ENCODE measurements around the gene PABPC1L.

The PABPC1L gene

DNA sequence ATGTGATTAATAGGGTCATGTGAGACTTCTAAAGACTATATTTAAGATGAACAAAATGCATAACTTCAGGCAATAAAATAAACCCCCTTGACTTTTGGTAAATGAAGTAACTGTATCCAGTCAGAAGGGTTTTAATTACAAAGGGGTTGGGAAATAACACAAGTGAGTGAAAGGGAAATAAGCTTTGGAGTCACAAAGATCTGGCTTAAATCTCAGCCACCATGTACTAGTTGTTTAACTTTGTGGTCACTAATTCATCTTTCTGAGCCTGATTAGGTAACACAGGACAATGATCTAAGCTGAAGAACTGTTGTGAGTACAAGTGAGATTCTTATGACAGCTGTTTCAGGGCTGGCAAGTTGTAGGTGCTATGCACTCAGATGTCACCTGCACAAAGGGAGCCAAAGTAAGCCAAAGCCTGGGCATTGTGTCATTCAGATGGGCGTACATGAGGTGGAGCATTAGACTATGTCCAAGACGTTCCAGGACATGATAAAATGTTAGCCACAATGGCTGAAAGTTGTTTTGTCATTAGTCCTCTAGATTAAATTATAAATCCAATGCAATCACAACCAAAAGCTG is 36.5 kb downstream of the PABPC1L start:
- Histone ChIP-seq H2BK120ac (ENCODE audit: low read depth, low read length) (no peak overlapping the region), H4K8ac (ENCODE audit: low read depth, low read length) (no peak overlapping the region), H3K4me1 (ENCODE audit: control insufficient read depth in 2 of 2, insufficient read depth in 1 of 2, low read depth in 1 of 2, low read length in 2 of 2) (no peaks in the 10 kb centered on the region), H3K4ac (ENCODE audit: low read length) (no peak overlapping the region), H3K14ac (ENCODE audit: low read length) (no peak overlapping the region), H2AK5ac (ENCODE audit: low read depth, low read length) (no peak overlapping the region), H3K18ac (ENCODE audit: low read length) (no peak overlapping the region), H2BK15ac (ENCODE audit: low read length) (no peak overlapping the region), H3K36me3 (replicated peaks in 1 of 2; ENCODE audit: control insufficient read depth in 2 of 2, insufficient read depth in 2 of 2, low read length in 2 of 2) (peaks cover 47 to 98% of the 10 kb centered on the region in 2 donors), H2BK5ac (ENCODE audit: low read length) (no peak overlapping the region), H3K9me3 (replicated peaks in 1 of 2; ENCODE audit: control insufficient read depth in 2 of 2, insufficient read depth in 1 of 2, low read depth in 1 of 2, low read length in 2 of 2) (no peaks in the 10 kb centered on the region), H2AFZ (ENCODE audit: low read length) (no peak overlapping the region), H3K27ac (replicated peaks; ENCODE audit: low read length) (no peak overlapping the region), H3K9ac (ENCODE audit: low read depth, low read length, poor library complexity) (no peak overlapping the region), H2BK12ac (ENCODE audit: low read length) (no peak overlapping the region), H3K23ac (ENCODE audit: low read depth, low read length, poor library complexity) (no peak overlapping the region), H3K27me3 (ENCODE audit: control insufficient read depth in 3 of 3, insufficient read depth in 3 of 3, low read depth in 1 of 3, low read length in 3 of 3) (no peaks in the 10 kb centered on the region), H3K79me1 (ENCODE audit: low read depth, low read length) (no peaks in the 10 kb centered on the region), H4K91ac (ENCODE audit: low read depth, low read length, poor library complexity) (no peak overlapping the region), H3K4me2 (ENCODE audit: insufficient read depth, low read length, poor library complexity, severe bottlenecking) (no peak overlapping the region), H3K4me3 (ENCODE audit: low read length in 2 of 2) (no peak overlapping the region)
- DNase-seq (ENCODE audit: low spot score), result no peak
- no CpG with 5 or more reads among the region's 2 CpGs for WGBS, 2 donors (ENCODE audit: extremely low coverage in 2 of 2, insufficient read length in 2 of 2, insufficient replicate concordance in 1 of 2)

DNA sequence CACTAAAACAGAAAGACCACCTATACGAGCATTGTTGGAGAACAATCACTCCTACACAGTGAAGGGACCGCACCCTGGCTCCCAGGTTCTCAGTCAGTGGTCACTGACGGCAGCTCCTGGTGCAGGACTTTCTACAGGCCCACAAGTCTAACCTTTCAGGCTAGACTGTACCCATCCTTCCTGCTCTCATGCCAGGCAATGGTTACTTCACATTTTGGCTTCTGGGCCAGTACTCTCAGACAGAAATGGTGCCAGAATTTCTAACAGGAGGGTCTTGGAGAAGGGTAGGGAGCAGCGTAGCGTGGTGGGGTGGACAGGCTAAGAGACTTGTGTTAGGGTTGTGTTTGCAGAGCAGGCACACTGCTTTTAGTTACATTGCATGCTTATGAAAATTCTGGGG is 38.2 kb downstream of the PABPC1L start:
- no peak overlapping the region for H3K4ac ChIP-seq (ENCODE audit: low read length)
- H3K9me3 ChIP-seq (replicated peaks in 1 of 2; ENCODE audit: control insufficient read depth in 2 of 2, insufficient read depth in 1 of 2, low read depth in 1 of 2, low read length in 2 of 2), result no peaks in the 10 kb centered on the region
- H3K23ac ChIP-seq (ENCODE audit: low read depth, low read length, poor library complexity), result no peak overlapping the region
- H4K91ac ChIP-seq (ENCODE audit: low read depth, low read length, poor library complexity), result no peak overlapping the region
- no CpG with 5 or more reads among the region's 5 CpGs for WGBS, 2 donors (ENCODE audit: extremely low coverage in 2 of 2, insufficient read length in 2 of 2, insufficient replicate concordance in 1 of 2)
- H3K4me3 ChIP-seq (ENCODE audit: low read length in 2 of 2), result no peak overlapping the region
- no peak overlapping the region for H3K27ac ChIP-seq (replicated peaks; ENCODE audit: low read length)
- no peak overlapping the region for H2BK15ac ChIP-seq (ENCODE audit: low read length)
- no peak overlapping the region for H4K8ac ChIP-seq (ENCODE audit: low read depth, low read length)
- no peak overlapping the region for H2AFZ ChIP-seq (ENCODE audit: low read length)
- no peak overlapping the region for H2AK5ac ChIP-seq (ENCODE audit: low read depth, low read length)
- H3K4me1 ChIP-seq (ENCODE audit: control insufficient read depth in 2 of 2, insufficient read depth in 1 of 2, low read depth in 1 of 2, low read length in 2 of 2), result no peaks in the 10 kb centered on the region
- H3K27me3 ChIP-seq (ENCODE audit: control insufficient read depth in 3 of 3, insufficient read depth in 3 of 3, low read depth in 1 of 3, low read length in 3 of 3), result no peaks in the 10 kb centered on the region
- no peak overlapping the region for H2BK12ac ChIP-seq (ENCODE audit: low read length)
- H2BK5ac ChIP-seq (ENCODE audit: low read length), result no peak overlapping the region
- H3K18ac ChIP-seq (ENCODE audit: low read length), result no peak overlapping the region
- H3K79me1 ChIP-seq (ENCODE audit: low read depth, low read length), result no peaks in the 10 kb centered on the region
- H3K36me3 ChIP-seq (replicated peaks in 1 of 2; ENCODE audit: control insufficient read depth in 2 of 2, insufficient read depth in 2 of 2, low read length in 2 of 2), result peaks cover 42 to 98% of the 10 kb centered on the region in 2 donors
- no peak overlapping the region for H3K14ac ChIP-seq (ENCODE audit: low read length)
- H2BK120ac ChIP-seq (ENCODE audit: low read depth, low read length), result no peak overlapping the region
- H3K4me2 ChIP-seq (ENCODE audit: insufficient read depth, low read length, poor library complexity, severe bottlenecking), result no peak overlapping the region
- H3K9ac ChIP-seq (ENCODE audit: low read depth, low read length, poor library complexity), result no peak overlapping the region
- DNase-seq (ENCODE audit: low spot score), result no peak

DNA sequence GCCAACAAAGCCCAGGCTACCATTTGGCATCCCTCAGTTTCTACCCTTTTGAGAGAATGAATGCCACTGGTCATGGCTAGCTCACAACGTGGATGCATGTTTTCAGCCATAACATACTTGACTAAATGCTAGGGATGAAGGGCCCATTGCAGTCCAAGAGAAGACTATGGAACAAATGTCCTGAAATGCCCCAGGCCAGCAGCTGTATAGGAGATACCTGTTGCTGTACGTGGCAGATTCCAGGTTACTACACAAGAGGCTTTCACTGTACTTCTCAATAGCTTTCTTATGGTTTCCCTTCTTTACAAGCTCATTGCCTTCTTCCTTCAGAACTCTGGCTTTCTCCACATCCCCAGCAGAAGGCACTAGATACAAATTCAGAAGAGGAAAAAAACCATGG is 38.7 kb downstream of the PABPC1L start:
- WGBS, 2 donors (ENCODE audit: extremely low coverage in 2 of 2, insufficient read length in 2 of 2, insufficient replicate concordance in 1 of 2), result no CpG with 5 or more reads among the region's 2 CpGs
- no peaks in the 10 kb centered on the region for H3K9me3 ChIP-seq (replicated peaks in 1 of 2; ENCODE audit: control insufficient read depth in 2 of 2, insufficient read depth in 1 of 2, low read depth in 1 of 2, low read length in 2 of 2)
- no peak overlapping the region for H3K18ac ChIP-seq (ENCODE audit: low read length)
- H2BK5ac ChIP-seq (ENCODE audit: low read length), result no peak overlapping the region
- no peak overlapping the region for H3K9ac ChIP-seq (ENCODE audit: low read depth, low read length, poor library complexity)
- no peaks in the 10 kb centered on the region for H3K79me1 ChIP-seq (ENCODE audit: low read depth, low read length)
- no peaks in the 10 kb centered on the region for H3K4me1 ChIP-seq (ENCODE audit: control insufficient read depth in 2 of 2, insufficient read depth in 1 of 2, low read depth in 1 of 2, low read length in 2 of 2)
- no peak overlapping the region for H2AK5ac ChIP-seq (ENCODE audit: low read depth, low read length)
- peaks cover 42 to 98% of the 10 kb centered on the region in 2 donors for H3K36me3 ChIP-seq (replicated peaks in 1 of 2; ENCODE audit: control insufficient read depth in 2 of 2, insufficient read depth in 2 of 2, low read length in 2 of 2)
- H3K4ac ChIP-seq (ENCODE audit: low read length), result no peak overlapping the region
- H3K4me2 ChIP-seq (ENCODE audit: insufficient read depth, low read length, poor library complexity, severe bottlenecking), result no peak overlapping the region
- no peak overlapping the region for H3K23ac ChIP-seq (ENCODE audit: low read depth, low read length, poor library complexity)
- no peak for DNase-seq (ENCODE audit: low spot score)
- no peak overlapping the region for H3K27ac ChIP-seq (replicated peaks; ENCODE audit: low read length)
- no peak overlapping the region for H2BK120ac ChIP-seq (ENCODE audit: low read depth, low read length)
- no peaks in the 10 kb centered on the region for H3K27me3 ChIP-seq (ENCODE audit: control insufficient read depth in 3 of 3, insufficient read depth in 3 of 3, low read depth in 1 of 3, low read length in 3 of 3)
- H2BK12ac ChIP-seq (ENCODE audit: low read length), result no peak overlapping the region
- no peak overlapping the region for H2AFZ ChIP-seq (ENCODE audit: low read length)
- H3K14ac ChIP-seq (ENCODE audit: low read length), result no peak overlapping the region
- H4K8ac ChIP-seq (ENCODE audit: low read depth, low read length), result no peak overlapping the region
- no peak overlapping the region for H3K4me3 ChIP-seq (ENCODE audit: low read length in 2 of 2)
- no peak overlapping the region for H2BK15ac ChIP-seq (ENCODE audit: low read length)
- no peak overlapping the region for H4K91ac ChIP-seq (ENCODE audit: low read depth, low read length, poor library complexity)

DNA sequence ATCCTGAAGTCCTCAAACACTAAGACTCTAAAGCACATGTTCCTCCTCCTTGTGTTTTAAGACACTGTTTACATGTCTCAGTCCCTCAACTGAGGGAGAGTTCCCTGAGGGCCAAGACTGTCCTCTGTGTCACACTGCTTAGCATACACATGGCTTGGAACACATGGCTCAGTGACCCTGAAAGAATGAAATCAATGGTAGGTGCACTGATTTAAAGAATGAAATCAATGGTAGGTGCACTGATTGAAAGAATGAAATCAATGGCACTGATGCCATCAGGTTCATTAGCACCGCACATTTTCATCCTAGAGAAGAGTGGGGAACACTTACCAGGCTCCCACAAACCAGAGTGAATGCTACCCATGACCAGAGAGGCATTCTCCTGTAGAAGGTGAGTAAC is 40.5 kb downstream of the PABPC1L start:
- Histone ChIP-seq H3K36me3 (replicated peaks in 1 of 2; ENCODE audit: control insufficient read depth in 2 of 2, insufficient read depth in 2 of 2, low read length in 2 of 2) (peaks cover 52 to 98% of the 10 kb centered on the region in 2 donors), H2BK120ac (ENCODE audit: low read depth, low read length) (no peak overlapping the region), H4K8ac (ENCODE audit: low read depth, low read length) (no peak overlapping the region), H2BK5ac (ENCODE audit: low read length) (no peak overlapping the region), H3K4me1 (ENCODE audit: control insufficient read depth in 2 of 2, insufficient read depth in 1 of 2, low read depth in 1 of 2, low read length in 2 of 2) (no peaks in the 10 kb centered on the region), H3K4me3 (ENCODE audit: low read length in 2 of 2) (no peak overlapping the region), H3K9ac (ENCODE audit: low read depth, low read length, poor library complexity) (no peak overlapping the region), H3K14ac (ENCODE audit: low read length) (no peak overlapping the region), H2BK15ac (ENCODE audit: low read length) (no peak overlapping the region), H2AK5ac (ENCODE audit: low read depth, low read length) (no peak overlapping the region), H3K18ac (ENCODE audit: low read length) (no peak overlapping the region), H3K23ac (ENCODE audit: low read depth, low read length, poor library complexity) (no peak overlapping the region), H2AFZ (ENCODE audit: low read length) (no peak overlapping the region), H3K4ac (ENCODE audit: low read length) (no peak overlapping the region), H3K4me2 (ENCODE audit: insufficient read depth, low read length, poor library complexity, severe bottlenecking) (no peak overlapping the region), H3K27me3 (ENCODE audit: control insufficient read depth in 3 of 3, insufficient read depth in 3 of 3, low read depth in 1 of 3, low read length in 3 of 3) (no peaks in the 10 kb centered on the region), H3K27ac (replicated peaks; ENCODE audit: low read length) (no peak overlapping the region), H3K9me3 (replicated peaks in 1 of 2; ENCODE audit: control insufficient read depth in 2 of 2, insufficient read depth in 1 of 2, low read depth in 1 of 2, low read length in 2 of 2) (no peaks in the 10 kb centered on the region), H3K79me1 (ENCODE audit: low read depth, low read length) (no peaks in the 10 kb centered on the region), H2BK12ac (ENCODE audit: low read length) (no peak overlapping the region), H4K91ac (ENCODE audit: low read depth, low read length, poor library complexity) (no peak overlapping the region)
- no peak for DNase-seq (ENCODE audit: low spot score)
- WGBS, 2 donors (ENCODE audit: extremely low coverage in 2 of 2, insufficient read length in 2 of 2, insufficient replicate concordance in 1 of 2), result no CpG with 5 or more reads among the region's 1 CpG
